Tibial nerve (tissue), 4 donors: Measurements from ENCODE around the gene SDHAF1. TPM values are rescaled to one million over a fixed set of nuclear protein-coding genes. Genes with fewer than 3 reads are reported as not detected.

Experiments
- DNase-seq, 2 donors: peaks; one replicate each; pipeline ENCODE4 v3.0.0-alpha.2; 2019; ENCODE audit warnings: low spot score in 2 of 2
- H3K27ac ChIP-seq, 4 donors: fragments of 200-600 bp; sonication (generic) in 3 of 4; one replicate each; pipeline ENCODE4 v1.5.1; 2017 to 2019; ENCODE audit warnings: mild to moderate bottlenecking in 1 of 4
- H3K27me3 ChIP-seq, 2 donors: fragments of 200-600 bp; sonication (generic) in 1 of 2; one replicate each; pipeline versions ENCODE4 v1.5.1 to v1.6.0; 2017 to 2019
- H3K36me3 ChIP-seq, 3 donors: fragments of 200-600 bp; sonication (generic); one replicate each; pipeline ENCODE4 v1.5.1; 2018 to 2019
- H3K4me1 ChIP-seq, 4 donors: fragments of 200-600 bp; sonication (generic) in 3 of 4; one replicate each; pipeline ENCODE4 v1.5.1; 2017 to 2019
- H3K4me3 ChIP-seq, 4 donors: fragments of 200-600 bp; sonication (generic) in 3 of 4; one replicate each; pipeline ENCODE4 v1.5.1; 2017 to 2019; ENCODE audit warnings: mild to moderate bottlenecking in 1 of 4, moderate library complexity in 1 of 4
- H3K9me3 ChIP-seq, 4 donors: fragments of 200-600 bp; sonication (generic) in 3 of 4; one replicate each; pipeline ENCODE4 v1.5.1; 2017 to 2019
- EP300 ChIP-seq, 2 donors: sonication (generic); formaldehyde crosslinking; IDR thresholded peaks; one replicate each; pipeline ENCODE4 v1.6.1; 2017; ENCODE audit warnings: antibody characterized with exemption in 2 of 2, mild to moderate bottlenecking in 1 of 2
- POLR2A ChIP-seq, 2 donors: fragments of 450-650 bp; IDR thresholded peaks; one replicate each; pipeline ENCODE4 v1.6.1; 2017; ENCODE audit warnings: antibody characterized with exemption in 2 of 2, mild to moderate bottlenecking in 2 of 2, moderate library complexity in 2 of 2
- WGBS, 2 donors: methylation state at CpG; one replicate each; pipeline ENCODE4 v1.1.5; 2018; 5-methylcytosine and 5-hydroxymethylcytosine counted together
- total RNA-seq, 4 donors: library from RNA; depleted of rRNA; stranded (reverse); fragments of >200 nt; gene quantifications; one replicate each; pipeline ENCODE4 v1.1.0, GENCODE V29; 2016
- TF ChIP-seq, protein P1 (sequence below), 5 experiments: fragments of 200-600 bp in 3 of 5; fragments of 450-650 bp in 2 of 5; sonication (generic) in 3 of 5; IDR thresholded peaks; one replicate each; pipeline ENCODE4 v1.5.1; 2016 to 2019; ENCODE audit warnings: antibody characterized with exemption in 5 of 5, mild to moderate bottlenecking in 3 of 5, moderate library complexity in 2 of 5

Gene SDHAF1
- total RNA-seq, 4 donors from 2014 or later: 67.8 to 88.9 (median 77.1) TPM

GRCh38 chr19:35988824-35989223 lies 6.2 kb upstream of the SDHAF1 start:
- no peaks in the 10 kb centered on the region for H3K9me3 ChIP-seq
- no peak overlapping the region for H3K27ac ChIP-seq
- 85 to 89% methylated on average over 3 of the region's 3 CpGs for WGBS, 2 donors
- DNase-seq: no peak
- no peak overlapping the region for H3K4me3 ChIP-seq
- H3K27me3 ChIP-seq: peaks cover 0 to 44% of the 10 kb centered on the region in 2 donors
- H3K36me3 ChIP-seq: no peaks in the 10 kb centered on the region
- H3K4me1 ChIP-seq: peaks cover 0 to 14% (median 4%) of the 10 kb centered on the region in 4 donors
- TF ChIP-seq POLR2A (IDR thresholded peaks at IDR 0.05) (no peak), EP300 (IDR thresholded peaks at IDR 0.05) (no peak)
- TF ChIP-seq, protein P1, sequence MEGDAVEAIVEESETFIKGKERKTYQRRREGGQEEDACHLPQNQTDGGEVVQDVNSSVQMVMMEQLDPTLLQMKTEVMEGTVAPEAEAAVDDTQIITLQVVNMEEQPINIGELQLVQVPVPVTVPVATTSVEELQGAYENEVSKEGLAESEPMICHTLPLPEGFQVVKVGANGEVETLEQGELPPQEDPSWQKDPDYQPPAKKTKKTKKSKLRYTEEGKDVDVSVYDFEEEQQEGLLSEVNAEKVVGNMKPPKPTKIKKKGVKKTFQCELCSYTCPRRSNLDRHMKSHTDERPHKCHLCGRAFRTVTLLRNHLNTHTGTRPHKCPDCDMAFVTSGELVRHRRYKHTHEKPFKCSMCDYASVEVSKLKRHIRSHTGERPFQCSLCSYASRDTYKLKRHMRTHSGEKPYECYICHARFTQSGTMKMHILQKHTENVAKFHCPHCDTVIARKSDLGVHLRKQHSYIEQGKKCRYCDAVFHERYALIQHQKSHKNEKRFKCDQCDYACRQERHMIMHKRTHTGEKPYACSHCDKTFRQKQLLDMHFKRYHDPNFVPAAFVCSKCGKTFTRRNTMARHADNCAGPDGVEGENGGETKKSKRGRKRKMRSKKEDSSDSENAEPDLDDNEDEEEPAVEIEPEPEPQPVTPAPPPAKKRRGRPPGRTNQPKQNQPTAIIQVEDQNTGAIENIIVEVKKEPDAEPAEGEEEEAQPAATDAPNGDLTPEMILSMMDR (IDR thresholded peaks at IDR 0.05): no peak

GRCh38 chr19:35990156-35990555 lies 4.8 kb upstream of the SDHAF1 start:
- no peak for DNase-seq
- Histone ChIP-seq H3K4me3 (no peak overlapping the region), H3K27me3 (peaks cover 0 to 34% of the 10 kb centered on the region in 2 donors), H3K36me3 (no peaks in the 10 kb centered on the region), H3K9me3 (no peaks in the 10 kb centered on the region), H3K27ac (no peak overlapping the region), H3K4me1 (peaks cover 0 to 21% (median 11%) of the 10 kb centered on the region in 4 donors)
- 88 to 91% methylated on average over 4 of the region's 4 CpGs for WGBS, 2 donors
- TF ChIP-seq POLR2A (IDR thresholded peaks at IDR 0.05) (no peak), EP300 (IDR thresholded peaks at IDR 0.05) (no peak)
- TF ChIP-seq, protein P1 (IDR thresholded peaks at IDR 0.05): no peak

DNA sequence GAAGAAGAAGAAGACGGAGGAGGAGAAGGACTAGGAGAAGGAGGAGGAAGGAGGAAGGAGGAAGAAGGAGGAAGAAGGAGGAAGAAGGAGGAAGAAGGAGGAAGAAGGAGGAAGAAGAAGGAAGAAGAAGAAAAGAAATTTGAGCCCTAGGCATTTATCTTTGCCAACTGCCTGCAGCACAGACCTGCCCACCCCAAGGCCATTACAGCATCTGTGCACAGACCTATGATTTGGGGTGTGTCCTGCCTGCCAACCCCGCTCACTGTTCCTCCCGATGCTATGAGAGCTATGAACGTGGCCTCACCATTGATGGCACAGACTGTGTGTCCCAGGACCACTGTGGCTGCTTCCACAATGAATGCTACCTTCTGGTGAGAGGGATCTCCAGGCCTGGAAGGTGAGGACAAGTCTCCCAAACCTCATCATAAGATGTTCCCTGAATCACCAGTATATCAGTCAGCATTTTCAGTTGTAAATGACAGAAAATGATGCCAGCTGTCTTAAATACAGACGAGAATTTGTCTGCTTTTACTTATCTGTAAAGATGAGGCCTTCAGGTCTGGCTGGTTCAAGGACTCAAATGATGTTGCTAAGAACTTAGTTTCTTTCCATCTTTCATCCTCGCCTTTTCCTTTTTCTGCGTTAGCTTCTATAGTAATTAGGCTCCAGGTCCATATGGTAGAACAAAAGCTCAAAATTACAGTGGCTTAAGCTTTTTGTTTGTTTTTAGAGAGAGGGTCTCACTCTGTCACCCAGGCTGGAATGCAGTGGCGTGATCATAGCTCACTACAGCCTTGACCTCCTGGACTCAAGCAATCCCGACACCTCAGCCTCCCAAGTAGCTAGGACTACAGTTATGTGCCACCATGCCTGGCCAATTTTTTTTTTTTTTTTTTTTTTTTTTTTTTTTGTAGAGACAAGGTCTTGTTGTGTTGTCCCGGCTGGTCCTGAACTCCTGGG lies 3.9 kb upstream of the SDHAF1 start:
- H3K9me3 ChIP-seq: no peaks in the 10 kb centered on the region
- no peak for DNase-seq
- H3K36me3 ChIP-seq: no peaks in the 10 kb centered on the region
- no peak overlapping the region for H3K4me3 ChIP-seq
- 79 to 80% methylated on average over 10 of the region's 10 CpGs for WGBS, 2 donors
- H3K27ac ChIP-seq: no peak overlapping the region
- H3K4me1 ChIP-seq: peaks cover 0 to 28% (median 16%) of the 10 kb centered on the region in 4 donors
- TF ChIP-seq POLR2A (IDR thresholded peaks at IDR 0.05) (no peak), EP300 (IDR thresholded peaks at IDR 0.05) (no peak)
- TF ChIP-seq, protein P1 (IDR thresholded peaks at IDR 0.05): no peak
- H3K27me3 ChIP-seq: peaks cover 0 to 25% of the 10 kb centered on the region in 2 donors

DNA sequence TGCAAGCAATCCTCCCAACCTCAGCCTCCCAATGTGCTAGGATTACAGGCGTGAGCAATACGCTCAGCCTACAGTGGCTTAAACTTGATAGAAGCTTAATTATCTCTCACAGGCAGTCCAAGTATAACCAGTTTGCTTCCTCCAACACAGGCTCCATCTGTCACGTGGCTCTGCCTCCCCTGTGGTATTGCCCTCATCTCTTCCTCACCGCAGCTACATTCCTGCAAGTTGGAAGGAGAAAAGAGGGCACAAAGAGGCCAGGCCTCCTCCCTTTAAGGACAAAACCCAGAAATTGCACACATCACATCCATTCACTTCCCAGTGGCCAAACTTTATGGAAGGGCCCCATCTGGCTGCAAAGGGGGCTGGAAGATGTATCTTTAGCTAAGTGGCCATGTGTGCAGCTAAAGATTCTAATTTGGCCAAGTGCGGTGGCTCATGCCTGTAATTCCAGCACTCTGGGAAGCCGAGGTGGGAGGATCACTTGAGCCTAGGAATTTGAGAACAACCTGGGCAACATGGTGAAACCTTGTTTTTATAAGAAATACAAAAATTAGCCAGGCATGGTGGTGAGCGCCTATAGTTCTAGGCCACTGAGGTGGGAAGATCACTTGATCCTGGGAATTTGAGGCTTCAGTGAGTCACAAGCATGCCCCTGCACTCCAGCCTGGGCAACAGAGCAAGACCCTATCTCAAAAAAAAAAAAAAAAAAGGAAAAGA lies 3.1 kb upstream of the SDHAF1 start:
- Histone ChIP-seq H3K4me3 (no peak overlapping the region), H3K4me1 (peaks cover 0 to 31% (median 22%) of the 10 kb centered on the region in 4 donors), H3K9me3 (no peaks in the 10 kb centered on the region), H3K27ac (no peak overlapping the region), H3K36me3 (no peaks in the 10 kb centered on the region), H3K27me3 (peaks cover 0 to 16% of the 10 kb centered on the region in 2 donors)
- 73 to 85% methylated on average over 7 of the region's 7 CpGs for WGBS, 2 donors
- no peak for DNase-seq
- TF ChIP-seq, protein P1 (IDR thresholded peaks at IDR 0.05): no peak
- TF ChIP-seq EP300 (IDR thresholded peaks at IDR 0.05) (no peak), POLR2A (IDR thresholded peaks at IDR 0.05) (no peak)
